ENCODE measurements around the gene ZNF770. TPM values are rescaled to one million over a fixed set of nuclear protein-coding genes. Genes with fewer than 3 reads are reported as not detected.

Gene ZNF770
- total and polyA plus RNA-seq, 2 experiments from 2014 or later = 130 to 565 TPM

- Mint-ChIP-seq H3K4me1 (no peaks in the 10 kb centered on the region), H3K4me3 (no peak overlapping the region), H3K27me3 (ENCODE audit: insufficient read depth, low read depth, poor library complexity) (peaks cover 2% of the 10 kb centered on the region), H3K36me3 (ENCODE audit: low read depth) (no peaks in the 10 kb centered on the region), H3K9me3 (no peaks in the 10 kb centered on the region; the same call in 2 of the 3 replicates), H3K27ac (no peak overlapping the region)
- no peaks in the 10 kb centered on the region for H3K36me3 ChIP-seq (ENCODE audit: insufficient read depth)
- no peak overlapping the region for H3K4me3 ChIP-seq
- H3K4me1 ChIP-seq (ENCODE audit: insufficient read depth) = no peaks in the 10 kb centered on the region
- H2AFZ ChIP-seq = peak overlapping the region; percentile 24; the same call in 1 of the 2 replicates
- H3K4me2 ChIP-seq = no peak overlapping the region
- H3K79me2 ChIP-seq (replicated peaks; ENCODE audit: insufficient read depth) = no peaks in the 10 kb centered on the region
- no peaks in the 10 kb centered on the region for H4K20me1 ChIP-seq (replicated peaks; ENCODE audit: insufficient read depth)
- no peak for ATAC-seq
- H3F3A ChIP-seq (replicated peaks; ENCODE audit: low read depth) = no peaks in the 10 kb centered on the region
- no peaks in the 10 kb centered on the region for H3K9me2 ChIP-seq (ENCODE audit: insufficient read depth)
- no peak for DNase-seq (ENCODE audit: low spot score)
- H3K27ac ChIP-seq (ENCODE audit: low read depth) = no peak overlapping the region
- no peak for TF ChIP-seq ETS1 (IDR thresholded peaks at IDR 0.05)
- TF ChIP-seq EZH2phosphoT487 (IDR thresholded peaks at IDR 0.05; ENCODE audit: unreplicated experiment) = no peak
- no peak for TF ChIP-seq STAT1 (IDR thresholded peaks at IDR 0.05; ENCODE audit: unreplicated experiment)
- no peak for TF ChIP-seq NANOG (IDR thresholded peaks at IDR 0.05; ENCODE audit: borderline replicate concordance)
- TF ChIP-seq CTCF (conservative IDR thresholded peaks at IDR 0.05; ENCODE audit: low read depth in 2 of 2) = no peak
- TF ChIP-seq REST (IDR thresholded peaks at IDR 0.05; ENCODE audit: unreplicated experiment) = no peak
- TF ChIP-seq JUNB (IDR thresholded peaks at IDR 0.05; ENCODE audit: unreplicated experiment) = no peak
- no peak for TF ChIP-seq CREB1 (CRISPR knock-in tag; IDR thresholded peaks at IDR 0.05; ENCODE audit: low read depth)
- no peak for TF ChIP-seq EZH2 (IDR thresholded peaks at IDR 0.05; ENCODE audit: low read depth, unreplicated experiment)
- no peaks in the 10 kb centered on the region for H3K27me3 ChIP-seq (ENCODE audit: insufficient read depth)
These were observed 19.3 kb upstream of the ZNF770 start for GRCh38 chr15:35007397-35007796.

GRCh38 chr15:35005933-35006332 lies 17.8 kb upstream of the ZNF770 start:
- Mint-ChIP-seq H3K27ac (no peak overlapping the region), H3K36me3 (ENCODE audit: low read depth) (no peaks in the 10 kb centered on the region), H3K9me3 (no peaks in the 10 kb centered on the region; the same call in 2 of the 3 replicates), H3K27me3 (ENCODE audit: insufficient read depth, low read depth, poor library complexity) (peaks cover 8% of the 10 kb centered on the region), H3K4me3 (no peak overlapping the region), H3K4me1 (no peaks in the 10 kb centered on the region)
- no peaks in the 10 kb centered on the region for H3K4me1 ChIP-seq (ENCODE audit: insufficient read depth)
- H3K79me2 ChIP-seq (replicated peaks; ENCODE audit: insufficient read depth) = no peaks in the 10 kb centered on the region
- no peak overlapping the region for H3K4me3 ChIP-seq
- H3K4me2 ChIP-seq = no peak overlapping the region
- ATAC-seq (no peak), DNase-seq (ENCODE audit: low spot score) (no peak)
- no peak overlapping the region for H3K27ac ChIP-seq (ENCODE audit: low read depth)
- H3F3A ChIP-seq (replicated peaks; ENCODE audit: low read depth) = no peaks in the 10 kb centered on the region
- H4K20me1 ChIP-seq (replicated peaks; ENCODE audit: insufficient read depth) = no peaks in the 10 kb centered on the region
- H3K27me3 ChIP-seq (ENCODE audit: insufficient read depth) = no peaks in the 10 kb centered on the region
- H2AFZ ChIP-seq = peak overlapping the region; percentile 47
- no peaks in the 10 kb centered on the region for H3K9me2 ChIP-seq (ENCODE audit: insufficient read depth)
- H3K36me3 ChIP-seq (ENCODE audit: insufficient read depth) = no peaks in the 10 kb centered on the region
- TF ChIP-seq POLR2AphosphoS5 (IDR thresholded peaks at IDR 0.05; ENCODE audit: low read depth) = no peak
- no peak for TF ChIP-seq ETS1 (IDR thresholded peaks at IDR 0.05)
- TF ChIP-seq REST (IDR thresholded peaks at IDR 0.05; ENCODE audit: unreplicated experiment) = no peak
- no peak for TF ChIP-seq JUNB (IDR thresholded peaks at IDR 0.05; ENCODE audit: unreplicated experiment)
- no peak for TF ChIP-seq ZNF331 (CRISPR knock-in tag; IDR thresholded peaks at IDR 0.05; ENCODE audit: low read depth)
- no peak for TF ChIP-seq NANOG (IDR thresholded peaks at IDR 0.05; ENCODE audit: borderline replicate concordance)
- TF ChIP-seq EZH2 (IDR thresholded peaks at IDR 0.05; ENCODE audit: low read depth, unreplicated experiment) = no peak
